Measurements from ENCODE around the gene RLIM.

The RLIM gene

GRCh38 chrX:74535408-74536151 is 78.8 kb downstream of the RLIM start:
- peak; percentile 77 for DNase-seq
